Kidney (tissue), 14 donors: ENCODE measurements around the gene COA1. TPM values are rescaled to one million over a fixed set of nuclear protein-coding genes. Genes with fewer than 3 reads are reported as not detected.

Experiments
- DNase-seq, 5 donors: peaks; one replicate each; pipeline ENCODE4 v3.0.0-alpha.2; 2013 to 2020
- FAIRE-seq: peaks from 2 replicates; lab custom pipeline; 2012; peaks lifted over from hg19 to GRCh38; lab: Jason Lieb, UNC
- H3K27ac ChIP-seq, 2 donors: one replicate each; pipeline ENCODE4 v1.7.0; 2013; ENCODE audit warnings: low read depth in 2 of 2, low read length in 2 of 2, inconsistent platforms in 1 of 2
- H3K27me3 ChIP-seq: one replicate; pipeline ENCODE4 v1.7.1; 2013; ENCODE audit warnings: low read length, inconsistent platforms; ENCODE audit not compliant: control insufficient read depth, insufficient read depth
- H3K36me3 ChIP-seq, 3 donors: one replicate each; pipeline versions ENCODE4 v1.7.0 to v1.7.1; 2013; ENCODE audit warnings: low read length in 3 of 3, control low read depth in 1 of 3, inconsistent platforms in 1 of 3; ENCODE audit not compliant: insufficient read depth in 3 of 3, control insufficient read depth in 2 of 3
- H3K4me1 ChIP-seq, 3 donors: one replicate each; pipeline versions ENCODE4 v1.7.0 to v1.7.1; 2013; ENCODE audit warnings: low read length in 3 of 3, inconsistent platforms in 1 of 3, low read depth in 1 of 3; ENCODE audit not compliant: control insufficient read depth in 2 of 3, insufficient read depth in 2 of 3
- H3K4me3 ChIP-seq, 3 donors: one replicate each; pipeline versions ENCODE4 v1.7.0 to v1.8.1; 2013; ENCODE audit warnings: low read length in 3 of 3, control low read depth in 1 of 3, inconsistent platforms in 1 of 3
- H3K9ac ChIP-seq, 3 donors: one replicate each; pipeline versions ENCODE4 v1.7.0 to v1.7.1; 2013; ENCODE audit warnings: low read length in 3 of 3, control low read depth in 1 of 3, inconsistent platforms in 1 of 3
- H3K9me3 ChIP-seq, 3 donors: one replicate each; pipeline versions ENCODE4 v1.7.0 to v1.7.1; 2013; ENCODE audit warnings: low read length in 3 of 3, control low read depth in 1 of 3, inconsistent platforms in 1 of 3; ENCODE audit not compliant: control insufficient read depth in 2 of 3, insufficient read depth in 1 of 3
- intact Hi-C: fragments of 100-400 bp; cut with DNase I; formaldehyde crosslinking; loops from one replicate; pipeline ENCODE4 v1.11.1; 2022
- polyA plus RNA-seq: library from polyadenylated mRNA; stranded (reverse); fragments of 350-450 nt; fragmentation: Illumina TruSeq; extraction: RNeasy Lipid Tissue Mini Kit (QIAGEN cat#74804); gene quantifications from one replicate; pipeline ENCODE4 v1.2.3, GENCODE V29; 2014; ENCODE audit warnings: low read depth, low replicate concordance; ENCODE audit not compliant: insufficient read depth
- total RNA-seq: library from RNA; stranded (reverse); fragmentation: NEBNext Ultra II Directional; extraction: Animal tissue kit (Norgen Biotek cat#: 25700); gene quantifications from one replicate; pipeline ENCODE4 v1.2.1, GENCODE V29; 2021
- TF ChIP-seq, protein P1 (sequence below): IDR thresholded peaks from 3 replicates; pipeline ENCODE4 v1.5.1; 2012; ENCODE audit warnings: mild to moderate bottlenecking, moderate library complexity, borderline replicate concordance; ENCODE audit not compliant: insufficient read depth; ENCODE audit errors: extremely low read depth
- donor health status: control.
- donor health status: control.
- donor health status: control.
- donor health status: control.
- donor health status: control.
- donor health status: DM: yes; HTN: yes; CAD: no.
- donor health status: Normal renal cell carcinoma (clear cell type).

Gene COA1
- total and polyA plus RNA-seq, 2 donors from 2014 or later: 49.6 to 58.9 TPM

DNA sequence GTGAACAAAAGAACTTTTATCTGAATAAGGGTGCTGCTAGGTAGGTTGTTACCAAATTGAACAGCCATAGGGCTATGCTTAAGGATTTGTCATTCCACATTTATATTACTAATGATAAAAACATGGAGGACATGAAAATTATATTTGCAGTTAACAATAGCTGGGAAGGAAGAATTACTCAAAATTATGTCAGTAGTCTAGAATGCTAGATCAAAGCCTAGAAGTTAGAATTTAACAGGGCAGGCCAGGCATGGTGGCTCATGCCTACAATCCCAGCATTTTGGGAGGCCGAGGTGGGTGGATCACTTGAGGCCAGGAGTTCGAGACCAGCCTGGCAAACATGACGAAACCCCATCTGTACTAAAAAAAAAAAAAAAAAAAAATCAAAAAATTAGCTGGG is 137.0 kb downstream of the COA1 start:
- intact Hi-C loops: no loop called here
- H3K4me3 ChIP-seq: no peak overlapping the region
- H3K4me1 ChIP-seq: peaks cover 0 to 2% (median 0%) of the 10 kb centered on the region in 3 donors
- FAIRE-seq (no peak), DNase-seq (no peak)
- no peak overlapping the region for H3K27ac ChIP-seq
- H3K9me3 ChIP-seq: no peaks in the 10 kb centered on the region
- no peak overlapping the region for H3K9ac ChIP-seq
- no peaks in the 10 kb centered on the region for H3K36me3 ChIP-seq
- TF ChIP-seq, protein P1, sequence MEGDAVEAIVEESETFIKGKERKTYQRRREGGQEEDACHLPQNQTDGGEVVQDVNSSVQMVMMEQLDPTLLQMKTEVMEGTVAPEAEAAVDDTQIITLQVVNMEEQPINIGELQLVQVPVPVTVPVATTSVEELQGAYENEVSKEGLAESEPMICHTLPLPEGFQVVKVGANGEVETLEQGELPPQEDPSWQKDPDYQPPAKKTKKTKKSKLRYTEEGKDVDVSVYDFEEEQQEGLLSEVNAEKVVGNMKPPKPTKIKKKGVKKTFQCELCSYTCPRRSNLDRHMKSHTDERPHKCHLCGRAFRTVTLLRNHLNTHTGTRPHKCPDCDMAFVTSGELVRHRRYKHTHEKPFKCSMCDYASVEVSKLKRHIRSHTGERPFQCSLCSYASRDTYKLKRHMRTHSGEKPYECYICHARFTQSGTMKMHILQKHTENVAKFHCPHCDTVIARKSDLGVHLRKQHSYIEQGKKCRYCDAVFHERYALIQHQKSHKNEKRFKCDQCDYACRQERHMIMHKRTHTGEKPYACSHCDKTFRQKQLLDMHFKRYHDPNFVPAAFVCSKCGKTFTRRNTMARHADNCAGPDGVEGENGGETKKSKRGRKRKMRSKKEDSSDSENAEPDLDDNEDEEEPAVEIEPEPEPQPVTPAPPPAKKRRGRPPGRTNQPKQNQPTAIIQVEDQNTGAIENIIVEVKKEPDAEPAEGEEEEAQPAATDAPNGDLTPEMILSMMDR: no peak
- H3K27me3 ChIP-seq: no peaks in the 10 kb centered on the region

DNA sequence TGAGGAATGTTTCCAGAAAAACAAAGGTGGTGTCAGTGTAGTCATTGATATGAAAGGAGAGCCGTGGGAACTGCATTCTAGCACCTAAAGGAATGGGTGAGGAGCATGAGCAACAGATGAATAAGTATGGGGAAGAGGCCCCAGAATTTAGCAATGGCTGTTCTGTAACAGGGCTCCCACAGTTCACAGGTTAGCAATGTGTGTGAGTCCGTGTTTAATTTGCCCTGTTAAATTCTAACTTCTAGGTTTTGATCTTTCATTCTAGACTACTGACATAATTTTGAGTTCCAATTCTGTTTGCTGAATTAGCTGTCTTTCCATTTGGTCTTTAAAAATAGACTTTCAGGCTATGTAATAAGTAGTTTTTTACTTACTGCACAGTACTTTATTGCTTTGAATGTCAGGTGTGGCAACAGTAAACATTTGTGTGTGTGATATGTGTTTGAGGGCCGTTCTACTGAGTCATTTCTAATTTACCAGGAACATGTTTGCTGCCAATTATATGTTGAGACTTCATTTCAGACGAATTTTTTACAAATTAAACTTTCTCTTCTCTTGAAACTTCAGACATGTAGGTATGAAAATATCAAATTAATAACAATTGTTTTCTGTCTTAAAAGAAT is 137.7 kb downstream of the COA1 start:
- intact Hi-C loops: no loop called here
- Histone ChIP-seq H3K36me3 (no peaks in the 10 kb centered on the region), H3K4me1 (peaks cover 0 to 2% (median 0%) of the 10 kb centered on the region in 3 donors), H3K27ac (no peak overlapping the region), H3K9ac (no peak overlapping the region), H3K4me3 (no peak overlapping the region), H3K27me3 (no peaks in the 10 kb centered on the region), H3K9me3 (no peaks in the 10 kb centered on the region)
- FAIRE-seq: no peak
- TF ChIP-seq, protein P1: no peak
- no peak for DNase-seq

DNA sequence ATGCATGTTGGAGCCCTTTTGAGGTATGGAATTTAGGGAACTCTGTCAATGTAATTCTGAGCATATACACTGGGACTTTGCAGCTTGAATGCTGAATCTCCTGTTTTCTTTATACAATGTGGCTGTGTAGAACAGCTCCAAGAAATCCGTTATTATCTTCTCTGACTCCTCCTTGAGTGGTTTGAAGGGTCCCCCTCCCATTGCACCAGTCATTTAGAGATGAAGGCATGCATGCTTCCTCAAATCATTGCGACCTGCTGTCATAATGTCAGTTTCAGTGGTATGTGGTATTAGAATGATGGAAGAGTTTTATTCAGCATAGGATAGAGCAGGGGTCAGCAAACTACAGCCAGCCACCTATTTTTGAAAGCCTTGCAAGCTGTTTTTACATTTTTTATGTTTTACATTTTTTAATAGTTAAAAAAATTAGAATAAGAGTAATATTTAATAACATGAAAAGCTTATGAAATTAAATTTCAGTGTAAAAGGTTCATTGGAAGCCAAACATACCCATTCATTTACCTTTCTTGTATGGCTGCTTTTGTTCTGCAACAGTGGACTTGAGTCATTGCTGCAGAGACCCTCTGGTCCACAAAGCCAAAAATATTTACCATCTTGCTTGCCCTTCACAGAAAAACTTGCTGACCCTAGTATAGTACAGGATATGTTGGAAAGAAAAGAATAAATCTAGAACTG is 138.3 kb downstream of the COA1 start:
- Histone ChIP-seq H3K4me1 (peaks cover 0 to 2% (median 0%) of the 10 kb centered on the region in 3 donors), H3K36me3 (no peaks in the 10 kb centered on the region), H3K4me3 (no peak overlapping the region), H3K27me3 (no peaks in the 10 kb centered on the region), H3K9me3 (no peaks in the 10 kb centered on the region), H3K9ac (no peak overlapping the region), H3K27ac (no peak overlapping the region)
- TF ChIP-seq, protein P1: no peak
- no peak for FAIRE-seq
- DNase-seq: no peak
- intact Hi-C loops: no loop called here
